VCaP (cell line): Measurements from ENCODE around the gene ENTPD1.

ENCODE experiments used
- H3K27ac ChIP-seq: fragments of 450-650 bp; 2 replicates; pipeline ENCODE4 v1.5.1; 2017
- CTCF ChIP-seq: fragments of 450-650 bp; conservative IDR thresholded peaks from 2 replicates; pipeline ENCODE4 v1.5.1; 2017; ENCODE audit warnings: mild to moderate bottlenecking, moderate library complexity

Gene ENTPD1

GRCh38 chr10:95745501-95745900, 10.5 kb upstream of the ENTPD1 start:
- no peak overlapping the region for H3K27ac ChIP-seq
- no peak for TF ChIP-seq CTCF

- peak overlapping the region; percentile 11; the same call in 1 of the 2 replicates for H3K27ac ChIP-seq
- no peak for TF ChIP-seq CTCF
Measured at GRCh38 chr10:95748349-95748748, 7.6 kb upstream of the ENTPD1 start.

- TF ChIP-seq CTCF = no peak
- no peak overlapping the region for H3K27ac ChIP-seq
Measured at GRCh38 chr10:95755511-95756004, 405 bp upstream of the ENTPD1 start.

- no peak for TF ChIP-seq CTCF
- H3K27ac ChIP-seq = no peak overlapping the region
Measured at GRCh38 chr10:95756809-95757684, 1.1 kb downstream of the ENTPD1 start.

- no peak for TF ChIP-seq CTCF
- H3K27ac ChIP-seq = no peak overlapping the region
Measured at GRCh38 chr10:95758351-95759025, 2.5 kb downstream of the ENTPD1 start.

GRCh38 chr10:95759233-95759826, 3.4 kb downstream of the ENTPD1 start:
- no peak for TF ChIP-seq CTCF
- H3K27ac ChIP-seq = no peak overlapping the region

GRCh38 chr10:95761939-95762492, 6.1 kb downstream of the ENTPD1 start:
- H3K27ac ChIP-seq = no peak overlapping the region
- no peak for TF ChIP-seq CTCF
